GM21529 (cell line): ENCODE data around the gene ESRRG.
"Not testable (repeated sequence)": the region's sequence is repeated elsewhere in the genome, so short reads cannot be mapped to it uniquely, and the experiment has no call there.

Source experiments
- ATAC-seq: cut with Tn5 transposase; IDR thresholded peaks from one replicate; pipeline ENCODE4 v1.9.1; 2021; ENCODE audit not compliant: unreplicated experiment

Gene ESRRG

GRCh38 chr1:216576234-216576937 lies 146.8 kb downstream of the ESRRG start:
- no peak for ATAC-seq

GRCh38 chr1:216566641-216567205 lies 156.5 kb downstream of the ESRRG start:
- peak; percentile 43 for ATAC-seq

GRCh38 chr1:216563087-216563486 lies 160.1 kb downstream of the ESRRG start:
- ATAC-seq = no peak

GRCh38 chr1:216562383-216562782 lies 160.8 kb downstream of the ESRRG start:
- ATAC-seq = no peak

GRCh38 chr1:216560527-216560926 lies 162.7 kb downstream of the ESRRG start:
- ATAC-seq = no peak

- ATAC-seq = no peak
Observed at GRCh38 chr1:216559359-216559758, 163.9 kb downstream of the ESRRG start.

GRCh38 chr1:216555653-216556052 lies 167.6 kb downstream of the ESRRG start:
- no peak for ATAC-seq

GRCh38 chr1:216554934-216555333 lies 168.3 kb downstream of the ESRRG start:
- ATAC-seq = no peak

GRCh38 chr1:216553766-216554165 lies 169.5 kb downstream of the ESRRG start:
- no peak for ATAC-seq

- no peak for ATAC-seq
Observed at GRCh38 chr1:216553040-216553439, 170.2 kb downstream of the ESRRG start.

- ATAC-seq = no peak
Observed at GRCh38 chr1:216549796-216550195, 173.4 kb downstream of the ESRRG start.

GRCh38 chr1:216542741-216543140 lies 180.5 kb downstream of the ESRRG start:
- no peak for ATAC-seq

- no peak for ATAC-seq
Observed at GRCh38 chr1:216542263-216542662, 181.0 kb downstream of the ESRRG start.

GRCh38 chr1:216535751-216536150 lies 187.5 kb downstream of the ESRRG start:
- ATAC-seq = no peak

- no peak for ATAC-seq
Observed at GRCh38 chr1:216535059-216535458, 188.2 kb downstream of the ESRRG start.

GRCh38 chr1:216533776-216534175 lies 189.5 kb downstream of the ESRRG start:
- no peak for ATAC-seq

- no peak for ATAC-seq
Observed at GRCh38 chr1:216532251-216532798, 190.9 kb downstream of the ESRRG start.

- peak; percentile 51 for ATAC-seq
Observed at GRCh38 chr1:216531263-216532239, 191.7 kb downstream of the ESRRG start.

- not testable (repeated sequence) for ATAC-seq
Observed at GRCh38 chr1:216529851-216530250, 193.4 kb downstream of the ESRRG start.

GRCh38 chr1:216528816-216529215 lies 194.4 kb downstream of the ESRRG start:
- peak; percentile 92 for ATAC-seq

GRCh38 chr1:216523449-216524190 lies 199.6 kb downstream of the ESRRG start:
- no peak for ATAC-seq
